AG04449 (cell line): ENCODE results near the gene CDCA4.

Experiments used
- CTCF ChIA-PET: fragments of 350-600 bp; formaldehyde crosslinking; extraction: SDS; loops from one replicate; lab custom pipeline; 2021; ENCODE audit warnings: antibody characterized with exemption; lab: Yijun Ruan, JAX
- POLR2A ChIA-PET: fragments of 400-600, 350-600 bp; formaldehyde crosslinking; extraction: SDS; loops from one replicate; lab custom pipeline; 2020; ENCODE audit warnings: antibody characterized with exemption, inconsistent platforms; lab: Yijun Ruan, JAX
- DNase-seq: peaks from one replicate; pipeline ENCODE4 v3.0.0-alpha.2; 2010; ENCODE audit warnings: low read depth, low spot score
- H3K4me3 ChIP-seq: 2 replicates; pipeline ENCODE4 v1.5.1; 2011; ENCODE audit warnings: low read depth, mild to moderate bottlenecking, control low read depth, low read length
- CTCF ChIP-seq: IDR thresholded peaks from one replicate; pipeline ENCODE4 v1.5.1; 2011; ENCODE audit warnings: mild to moderate bottlenecking, moderate library complexity, low read length, control low read depth, inconsistent platforms; ENCODE audit not compliant: insufficient read depth; ENCODE audit errors: missing control alignments

Gene CDCA4

GRCh38 chr14:105013150-105013785 lies 7.6 kb downstream of the CDCA4 start:
- TF ChIP-seq CTCF = peak; percentile 6
- ChIA-PET POLR2A (no interaction called here), CTCF (interaction anchor here (1.7 to 2.6 kb wide), 2 partner anchors 33 to 38 kb away, joined by 5 to 14 read pairs; no protein-coding TSS in a partner anchor)
- DNase-seq = no peak
- H3K4me3 ChIP-seq = no peak overlapping the region

GRCh38 chr14:105012171-105012985 lies 8.5 kb downstream of the CDCA4 start:
- peak; percentile 19 for TF ChIP-seq CTCF
- ChIA-PET CTCF (interaction anchor here (2.6 kb wide), 1 partner anchor 33 kb away, joined by 14 read pairs; no protein-coding TSS in a partner anchor), POLR2A (no interaction called here)
- no peak overlapping the region for H3K4me3 ChIP-seq
- DNase-seq = no peak

GRCh38 chr14:105011312-105011990 lies 9.4 kb downstream of the CDCA4 start:
- ChIA-PET POLR2A (no interaction called here), CTCF (no interaction called here)
- no peak overlapping the region for H3K4me3 ChIP-seq
- no peak for DNase-seq
- no peak for TF ChIP-seq CTCF

- TF ChIP-seq CTCF = no peak
- CTCF ChIA-PET = no interaction called here
- no peak overlapping the region for H3K4me3 ChIP-seq
- no peak for DNase-seq
- POLR2A ChIA-PET = no interaction called here
Observed at GRCh38 chr14:105010891-105011291, 10.0 kb downstream of the CDCA4 start.

GRCh38 chr14:105010106-105010505 lies 10.8 kb downstream of the CDCA4 start:
- no peak for TF ChIP-seq CTCF
- ChIA-PET CTCF (no interaction called here), POLR2A (no interaction called here)
- DNase-seq = no peak
- no peak overlapping the region for H3K4me3 ChIP-seq

GRCh38 chr14:105007593-105008264 lies 13.2 kb downstream of the CDCA4 start:
- TF ChIP-seq CTCF = no peak
- no peak overlapping the region for H3K4me3 ChIP-seq
- POLR2A ChIA-PET = no interaction called here
- CTCF ChIA-PET = no interaction called here
- DNase-seq = no peak
